HEK293 (cell line): ENCODE data around the gene PEX10.

Experiments
- CTCF ChIA-PET: fragments of 350-600 bp; formaldehyde crosslinking; extraction: SDS; loops from one replicate; lab custom pipeline; 2021; ENCODE audit warnings: antibody characterized with exemption; lab: Yijun Ruan, JAX
- POLR2A ChIA-PET: fragments of 300-600 bp; formaldehyde crosslinking; extraction: SDS; loops from one replicate; lab custom pipeline; 2020; ENCODE audit warnings: antibody characterized with exemption, inconsistent platforms; lab: Yijun Ruan, JAX
- H3K27ac ChIP-seq: fragments of 200-500 bp; sonication (Bioruptor generic); 2 replicates; pipeline ENCODE4 v1.5.1; 2014; ENCODE audit warnings: low read depth, low read length, control low read depth, inconsistent platforms; ENCODE audit errors: extremely low read depth
- H3K36me3 ChIP-seq, 2 experiments: fragments of 200-500 bp in 1 of 2; sonication (Bioruptor generic) in 1 of 2; 1 replicate in 1 of 2; 2 replicates in 1 of 2; pipeline ENCODE4 v1.5.1; 2014 to 2017; ENCODE audit warnings: inconsistent platforms in 2 of 2, low read length in 2 of 2; ENCODE audit not compliant: control insufficient read depth in 2 of 2, insufficient read depth in 1 of 2
- H3K4me1 ChIP-seq: fragments of 200-500 bp; sonication (Bioruptor generic); 2 replicates; pipeline ENCODE4 v1.5.1; 2014; ENCODE audit warnings: mild to moderate bottlenecking, low read length, inconsistent platforms; ENCODE audit not compliant: control insufficient read depth, insufficient read depth
- H3K4me3 ChIP-seq: 2 replicates; pipeline ENCODE4 v1.5.1; 2011; ENCODE audit warnings: low read depth, mild to moderate bottlenecking, control low read depth, low read length, moderate library complexity
- H3K9me3 ChIP-seq: fragments of 200-500 bp; sonication (Bioruptor generic); 2 replicates; pipeline ENCODE4 v1.5.1; 2014; ENCODE audit warnings: low read depth, low read length, inconsistent platforms; ENCODE audit not compliant: control insufficient read depth, insufficient read depth
- HOXA7 ChIP-seq: sonication (generic); formaldehyde crosslinking; IDR thresholded peaks from 2 replicates; pipeline ENCODE4 v1.8.1; 2022; ENCODE audit warnings: missing genetic modification reagents, borderline replicate concordance
- KLF7 ChIP-seq: fragments of 450-650 bp; formaldehyde crosslinking; IDR thresholded peaks from 2 replicates; pipeline ENCODE4 v1.5.1; 2016; ENCODE audit warnings: missing biosample characterization, missing genetic modification characterization, borderline replicate concordance
- ZFP69B ChIP-seq: fragments of 450-650 bp; formaldehyde crosslinking; IDR thresholded peaks from 2 replicates; pipeline ENCODE4 v1.5.1; 2016; ENCODE audit warnings: missing biosample characterization, missing genetic modification characterization
- ZNF114 ChIP-seq: fragments of 450-650 bp; formaldehyde crosslinking; IDR thresholded peaks from 2 replicates; pipeline ENCODE4 v1.5.0; 2017; ENCODE audit warnings: missing biosample characterization, missing genetic modification characterization
- ZNF211 ChIP-seq: fragments of 450-650 bp; formaldehyde crosslinking; IDR thresholded peaks from 2 replicates; pipeline ENCODE4 v1.5.1; 2016; ENCODE audit warnings: low read depth, missing biosample characterization, missing genetic modification characterization
- ZNF214 ChIP-seq: fragments of 450-650 bp; formaldehyde crosslinking; IDR thresholded peaks from 2 replicates; pipeline ENCODE4 v1.5.1; 2017; ENCODE audit warnings: missing biosample characterization, mild to moderate bottlenecking, missing genetic modification characterization, borderline replicate concordance
- ZNF24 ChIP-seq: fragments of 450-650 bp; formaldehyde crosslinking; IDR thresholded peaks from 2 replicates; pipeline ENCODE4 v1.5.1; 2016; ENCODE audit warnings: missing biosample characterization, missing genetic modification characterization
- ZNF274 ChIP-seq, 2 experiments: fragments of 200-500 bp in 1 of 2; fragments of 450-650 bp in 1 of 2; sonication (Bioruptor generic) in 1 of 2; formaldehyde crosslinking in 1 of 2; IDR thresholded peaks; 2 replicates each; pipeline versions ENCODE4 v1.5.1 to v1.6.1; 2014 to 2016; ENCODE audit warnings: borderline replicate concordance in 1 of 2, inconsistent platforms in 1 of 2, low read length in 1 of 2, missing biosample characterization in 1 of 2, missing genetic modification characterization in 1 of 2
- ZNF324 ChIP-seq: fragments of 450-650 bp; formaldehyde crosslinking; IDR thresholded peaks from 2 replicates; pipeline ENCODE4 v1.5.1; 2016; ENCODE audit warnings: missing biosample characterization, missing genetic modification characterization
- ZNF341 ChIP-seq: fragments of 450-650 bp; formaldehyde crosslinking; IDR thresholded peaks from 2 replicates; pipeline ENCODE4; 2016; ENCODE audit warnings: low read depth, missing biosample characterization, missing genetic modification characterization
- ZNF549 ChIP-seq: fragments of 450-650 bp; IDR thresholded peaks from 2 replicates; pipeline ENCODE4 v1.5.1; 2018; ENCODE audit warnings: missing biosample characterization, missing genetic modification characterization, mild to moderate bottlenecking, inconsistent platforms, moderate library complexity
- ZNF555 ChIP-seq: fragments of 450-650 bp; formaldehyde crosslinking; conservative IDR thresholded peaks from 2 replicates; pipeline ENCODE4 v1.5.1; 2017; ENCODE audit warnings: missing biosample characterization, mild to moderate bottlenecking, missing genetic modification characterization, inconsistent platforms
- ZNF596 ChIP-seq: fragments of 450-650 bp; IDR thresholded peaks from 2 replicates; pipeline ENCODE4 v1.5.0; 2018; ENCODE audit warnings: missing biosample characterization, mild to moderate bottlenecking, missing genetic modification characterization, moderate library complexity
- ZNF658 ChIP-seq: fragments of 450-650 bp; formaldehyde crosslinking; IDR thresholded peaks from 2 replicates; pipeline ENCODE4; 2016; ENCODE audit warnings: missing biosample characterization, missing genetic modification characterization
- ZNF660 ChIP-seq: fragments of 450-650 bp; IDR thresholded peaks from 2 replicates; pipeline ENCODE4 v1.5.1; 2018; ENCODE audit warnings: missing biosample characterization, mild to moderate bottlenecking, missing genetic modification characterization
- TF ChIP-seq, protein P1 (sequence below): fragments of 450-650 bp; formaldehyde crosslinking; IDR thresholded peaks from 2 replicates; pipeline ENCODE4 v1.5.1; 2016; ENCODE audit warnings: missing biosample characterization, missing genetic modification characterization
- TF ChIP-seq, protein P2 (sequence below): fragments of 450-650 bp; formaldehyde crosslinking; conservative IDR thresholded peaks from 2 replicates; pipeline ENCODE4 v1.5.1; 2016; ENCODE audit warnings: low read depth, missing biosample characterization, missing genetic modification characterization
- TF ChIP-seq, protein P3 (sequence below): fragments of 450-650 bp; formaldehyde crosslinking; IDR thresholded peaks from 2 replicates; pipeline ENCODE4 v1.5.1; 2016; ENCODE audit warnings: missing biosample characterization, missing genetic modification characterization
- TF ChIP-seq, protein P4 (sequence below): fragments of 450-650 bp; IDR thresholded peaks from 2 replicates; pipeline ENCODE4 v1.5.1; 2018; ENCODE audit warnings: missing biosample characterization, mild to moderate bottlenecking, missing genetic modification characterization
- TF ChIP-seq, protein P5 (sequence below): fragments of 450-650 bp; formaldehyde crosslinking; conservative IDR thresholded peaks from 2 replicates; pipeline ENCODE4 v1.5.1; 2016; ENCODE audit warnings: low read depth, missing biosample characterization, missing genetic modification characterization

PEX10 gene

DNA sequence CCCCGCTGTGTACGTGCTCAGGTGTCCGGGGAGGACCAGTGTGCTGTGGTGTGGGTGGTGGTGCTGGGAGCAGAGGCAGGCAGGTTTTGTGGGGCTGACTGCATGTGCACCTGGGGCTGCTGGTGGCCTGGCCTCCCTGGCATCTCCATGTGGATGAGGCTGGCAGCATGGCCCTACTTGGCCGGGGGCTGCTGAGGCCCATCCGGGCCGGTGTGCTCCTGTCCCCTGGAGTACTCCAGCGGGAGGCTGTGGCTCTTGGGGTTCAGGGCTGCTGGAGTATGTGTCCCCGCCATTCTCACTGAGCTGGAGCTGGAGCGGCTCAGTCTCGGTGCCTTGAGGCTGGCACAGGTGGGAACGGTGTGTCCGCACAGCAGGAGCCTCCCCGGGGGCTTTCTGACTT is 20.8 kb upstream of the PEX10 start:
- CTCF ChIA-PET = interaction anchor here (1.4 kb wide), 1 partner anchor 10 kb away, joined by 3 read pairs; no protein-coding TSS in a partner anchor
- Histone ChIP-seq H3K9me3 (no peaks in the 10 kb centered on the region), H3K4me1 (no peaks in the 10 kb centered on the region), H3K27ac (no peak overlapping the region), H3K36me3 (no peaks in the 10 kb centered on the region)
- TF ChIP-seq, protein P1, sequence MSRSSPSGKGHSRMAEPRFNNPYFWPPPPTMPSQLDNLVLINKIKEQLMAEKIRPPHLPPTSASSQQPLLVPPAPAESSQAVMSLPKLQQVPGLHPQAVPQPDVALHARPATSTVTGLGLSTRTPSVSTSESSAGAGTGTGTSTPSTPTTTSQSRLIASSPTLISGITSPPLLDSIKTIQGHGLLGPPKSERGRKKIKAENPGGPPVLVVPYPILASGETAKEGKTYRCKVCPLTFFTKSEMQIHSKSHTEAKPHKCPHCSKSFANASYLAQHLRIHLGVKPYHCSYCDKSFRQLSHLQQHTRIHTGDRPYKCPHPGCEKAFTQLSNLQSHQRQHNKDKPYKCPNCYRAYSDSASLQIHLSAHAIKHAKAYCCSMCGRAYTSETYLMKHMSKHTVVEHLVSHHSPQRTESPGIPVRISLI (tag by site-specific recombination) = no peak
- no peak for TF ChIP-seq ZFP69B (tag by site-specific recombination)
- TF ChIP-seq ZNF214 (tag by site-specific recombination) = no peak
- no peak for TF ChIP-seq KLF7 (tag by site-specific recombination)
- TF ChIP-seq ZNF658 (tag by site-specific recombination) = no peak
- TF ChIP-seq ZNF324 (tag by site-specific recombination) = no peak
- TF ChIP-seq ZNF549 (tag by site-specific recombination) = no peak
- TF ChIP-seq ZNF555 (tag by site-specific recombination) = no peak
- no peak for TF ChIP-seq ZNF660 (tag by site-specific recombination)
- TF ChIP-seq, protein P2, sequence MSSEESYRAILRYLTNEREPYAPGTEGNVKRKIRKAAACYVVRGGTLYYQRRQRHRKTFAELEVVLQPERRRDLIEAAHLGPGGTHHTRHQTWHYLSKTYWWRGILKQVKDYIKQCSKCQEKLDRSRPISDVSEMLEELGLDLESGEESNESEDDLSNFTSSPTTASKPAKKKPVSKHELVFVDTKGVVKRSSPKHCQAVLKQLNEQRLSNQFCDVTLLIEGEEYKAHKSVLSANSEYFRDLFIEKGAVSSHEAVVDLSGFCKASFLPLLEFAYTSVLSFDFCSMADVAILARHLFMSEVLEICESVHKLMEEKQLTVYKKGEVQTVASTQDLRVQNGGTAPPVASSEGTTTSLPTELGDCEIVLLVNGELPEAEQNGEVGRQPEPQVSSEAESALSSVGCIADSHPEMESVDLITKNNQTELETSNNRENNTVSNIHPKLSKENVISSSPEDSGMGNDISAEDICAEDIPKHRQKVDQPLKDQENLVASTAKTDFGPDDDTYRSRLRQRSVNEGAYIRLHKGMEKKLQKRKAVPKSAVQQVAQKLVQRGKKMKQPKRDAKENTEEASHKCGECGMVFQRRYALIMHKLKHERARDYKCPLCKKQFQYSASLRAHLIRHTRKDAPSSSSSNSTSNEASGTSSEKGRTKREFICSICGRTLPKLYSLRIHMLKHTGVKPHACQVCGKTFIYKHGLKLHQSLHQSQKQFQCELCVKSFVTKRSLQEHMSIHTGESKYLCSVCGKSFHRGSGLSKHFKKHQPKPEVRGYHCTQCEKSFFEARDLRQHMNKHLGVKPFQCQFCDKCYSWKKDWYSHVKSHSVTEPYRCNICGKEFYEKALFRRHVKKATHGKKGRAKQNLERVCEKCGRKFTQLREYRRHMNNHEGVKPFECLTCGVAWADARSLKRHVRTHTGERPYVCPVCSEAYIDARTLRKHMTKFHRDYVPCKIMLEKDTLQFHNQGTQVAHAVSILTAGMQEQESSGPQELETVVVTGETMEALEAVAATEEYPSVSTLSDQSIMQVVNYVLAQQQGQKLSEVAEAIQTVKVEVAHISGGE (tag by site-specific recombination) = no peak
- no peak for TF ChIP-seq HOXA7 (CRISPR knock-in tag)
- TF ChIP-seq, protein P3, sequence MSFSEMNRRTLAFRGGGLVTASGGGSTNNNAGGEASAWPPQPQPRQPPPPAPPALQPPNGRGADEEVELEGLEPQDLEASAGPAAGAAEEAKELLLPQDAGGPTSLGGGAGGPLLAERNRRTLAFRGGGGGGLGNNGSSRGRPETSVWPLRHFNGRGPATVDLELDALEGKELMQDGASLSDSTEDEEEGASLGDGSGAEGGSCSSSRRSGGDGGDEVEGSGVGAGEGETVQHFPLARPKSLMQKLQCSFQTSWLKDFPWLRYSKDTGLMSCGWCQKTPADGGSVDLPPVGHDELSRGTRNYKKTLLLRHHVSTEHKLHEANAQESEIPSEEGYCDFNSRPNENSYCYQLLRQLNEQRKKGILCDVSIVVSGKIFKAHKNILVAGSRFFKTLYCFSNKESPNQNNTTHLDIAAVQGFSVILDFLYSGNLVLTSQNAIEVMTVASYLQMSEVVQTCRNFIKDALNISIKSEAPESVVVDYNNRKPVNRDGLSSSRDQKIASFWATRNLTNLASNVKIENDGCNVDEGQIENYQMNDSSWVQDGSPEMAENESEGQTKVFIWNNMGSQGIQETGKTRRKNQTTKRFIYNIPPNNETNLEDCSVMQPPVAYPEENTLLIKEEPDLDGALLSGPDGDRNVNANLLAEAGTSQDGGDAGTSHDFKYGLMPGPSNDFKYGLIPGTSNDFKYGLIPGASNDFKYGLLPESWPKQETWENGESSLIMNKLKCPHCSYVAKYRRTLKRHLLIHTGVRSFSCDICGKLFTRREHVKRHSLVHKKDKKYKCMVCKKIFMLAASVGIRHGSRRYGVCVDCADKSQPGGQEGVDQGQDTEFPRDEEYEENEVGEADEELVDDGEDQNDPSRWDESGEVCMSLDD (tag by site-specific recombination) = no peak
- no peak for TF ChIP-seq ZNF341 (tag by site-specific recombination)
- TF ChIP-seq ZNF274 (IDR thresholded peaks at IDR 0.05; ENCODE audit: low read length) = no peak
- TF ChIP-seq ZNF274 (tag by site-specific recombination; IDR thresholded peaks at IDR 0.05; ENCODE audit: borderline replicate concordance) = no peak
- TF ChIP-seq ZNF114 (tag by site-specific recombination) = no peak
- TF ChIP-seq, protein P4, sequence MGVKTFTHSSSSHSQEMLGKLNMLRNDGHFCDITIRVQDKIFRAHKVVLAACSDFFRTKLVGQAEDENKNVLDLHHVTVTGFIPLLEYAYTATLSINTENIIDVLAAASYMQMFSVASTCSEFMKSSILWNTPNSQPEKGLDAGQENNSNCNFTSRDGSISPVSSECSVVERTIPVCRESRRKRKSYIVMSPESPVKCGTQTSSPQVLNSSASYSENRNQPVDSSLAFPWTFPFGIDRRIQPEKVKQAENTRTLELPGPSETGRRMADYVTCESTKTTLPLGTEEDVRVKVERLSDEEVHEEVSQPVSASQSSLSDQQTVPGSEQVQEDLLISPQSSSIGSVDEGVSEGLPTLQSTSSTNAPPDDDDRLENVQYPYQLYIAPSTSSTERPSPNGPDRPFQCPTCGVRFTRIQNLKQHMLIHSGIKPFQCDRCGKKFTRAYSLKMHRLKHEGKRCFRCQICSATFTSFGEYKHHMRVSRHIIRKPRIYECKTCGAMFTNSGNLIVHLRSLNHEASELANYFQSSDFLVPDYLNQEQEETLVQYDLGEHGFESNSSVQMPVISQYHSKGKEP (tag by site-specific recombination) = no peak
- TF ChIP-seq ZNF24 (tag by site-specific recombination) = no peak
- TF ChIP-seq, protein P5, sequence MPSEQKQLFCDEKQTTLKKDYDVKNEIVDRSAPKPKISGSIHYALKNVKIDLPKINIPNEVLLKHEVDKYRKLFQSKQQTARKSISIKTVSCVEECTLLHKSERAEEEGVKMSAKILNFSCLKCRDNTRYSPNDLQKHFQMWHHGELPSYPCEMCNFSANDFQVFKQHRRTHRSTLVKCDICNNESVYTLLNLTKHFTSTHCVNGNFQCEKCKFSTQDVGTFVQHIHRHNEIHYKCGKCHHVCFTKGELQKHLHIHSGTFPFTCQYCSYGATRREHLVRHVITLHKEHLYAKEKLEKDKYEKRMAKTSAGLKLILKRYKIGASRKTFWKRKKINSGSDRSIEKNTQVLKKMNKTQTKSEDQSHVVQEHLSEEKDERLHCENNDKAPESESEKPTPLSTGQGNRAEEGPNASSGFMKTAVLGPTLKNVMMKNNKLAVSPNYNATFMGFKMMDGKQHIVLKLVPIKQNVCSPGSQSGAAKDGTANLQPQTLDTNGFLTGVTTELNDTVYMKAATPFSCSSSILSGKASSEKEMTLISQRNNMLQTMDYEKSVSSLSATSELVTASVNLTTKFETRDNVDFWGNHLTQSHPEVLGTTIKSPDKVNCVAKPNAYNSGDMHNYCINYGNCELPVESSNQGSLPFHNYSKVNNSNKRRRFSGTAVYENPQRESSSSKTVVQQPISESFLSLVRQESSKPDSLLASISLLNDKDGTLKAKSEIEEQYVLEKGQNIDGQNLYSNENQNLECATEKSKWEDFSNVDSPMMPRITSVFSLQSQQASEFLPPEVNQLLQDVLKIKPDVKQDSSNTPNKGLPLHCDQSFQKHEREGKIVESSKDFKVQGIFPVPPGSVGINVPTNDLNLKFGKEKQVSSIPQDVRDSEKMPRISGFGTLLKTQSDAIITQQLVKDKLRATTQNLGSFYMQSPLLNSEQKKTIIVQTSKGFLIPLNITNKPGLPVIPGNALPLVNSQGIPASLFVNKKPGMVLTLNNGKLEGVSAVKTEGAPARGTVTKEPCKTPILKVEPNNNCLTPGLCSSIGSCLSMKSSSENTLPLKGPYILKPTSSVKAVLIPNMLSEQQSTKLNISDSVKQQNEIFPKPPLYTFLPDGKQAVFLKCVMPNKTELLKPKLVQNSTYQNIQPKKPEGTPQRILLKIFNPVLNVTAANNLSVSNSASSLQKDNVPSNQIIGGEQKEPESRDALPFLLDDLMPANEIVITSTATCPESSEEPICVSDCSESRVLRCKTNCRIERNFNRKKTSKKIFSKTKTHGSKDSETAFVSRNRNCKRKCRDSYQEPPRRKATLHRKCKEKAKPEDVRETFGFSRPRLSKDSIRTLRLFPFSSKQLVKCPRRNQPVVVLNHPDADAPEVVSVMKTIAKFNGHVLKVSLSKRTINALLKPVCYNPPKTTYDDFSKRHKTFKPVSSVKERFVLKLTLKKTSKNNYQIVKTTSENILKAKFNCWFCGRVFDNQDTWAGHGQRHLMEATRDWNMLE (tag by site-specific recombination) = no peak
- TF ChIP-seq ZNF596 = no peak
- TF ChIP-seq ZNF211 (tag by site-specific recombination) = no peak
- TF ChIP-seq, all 188 proteins: peak for 0
- POLR2A ChIA-PET = no interaction called here
- H3K4me3 ChIP-seq = no peak overlapping the region
